Suprapubic skin (tissue), 4 donors: ENCODE measurements around the gene NR2F1-AS1. TPM values are rescaled to one million over a fixed set of nuclear protein-coding genes. Genes with fewer than 3 reads are reported as not detected.

Experiments
- DNase-seq, 2 donors: peaks; one replicate each; pipeline ENCODE4 v3.0.0-alpha.2; 2019; ENCODE audit warnings: low spot score in 2 of 2
- H3K27ac ChIP-seq: fragments of 200-600 bp; sonication (generic); one replicate; pipeline ENCODE4 v1.5.1; 2019
- H3K27me3 ChIP-seq: fragments of 200-600 bp; sonication (generic); one replicate; pipeline ENCODE4 v1.5.1; 2019
- H3K36me3 ChIP-seq: fragments of 200-600 bp; sonication (generic); one replicate; pipeline ENCODE4 v1.5.1; 2019
- H3K4me1 ChIP-seq: fragments of 200-600 bp; sonication (generic); one replicate; pipeline ENCODE4 v1.5.1; 2019
- H3K4me3 ChIP-seq: fragments of 200-600 bp; sonication (generic); one replicate; pipeline ENCODE4 v1.5.1; 2019; ENCODE audit warnings: mild to moderate bottlenecking
- H3K9me3 ChIP-seq: fragments of 200-600 bp; sonication (generic); one replicate; pipeline ENCODE4 v1.5.1; 2019
- CTCF ChIP-seq, 2 donors: fragments of 200-600 bp in 1 of 2; fragments of 450-650 bp in 1 of 2; sonication (generic) in 1 of 2; IDR thresholded peaks; one replicate each; pipeline ENCODE4 v1.5.1; 2016 to 2019; ENCODE audit warnings: antibody characterized with exemption in 2 of 2, mild to moderate bottlenecking in 1 of 2, moderate library complexity in 1 of 2
- EP300 ChIP-seq: sonication (generic); formaldehyde crosslinking; IDR thresholded peaks from one replicate; pipeline ENCODE4 v1.6.1; 2017; ENCODE audit warnings: antibody characterized with exemption
- POLR2A ChIP-seq, 2 donors: fragments of 450-650 bp; IDR thresholded peaks; one replicate each; pipeline ENCODE4 v1.6.1; 2017; ENCODE audit warnings: antibody characterized with exemption in 2 of 2, mild to moderate bottlenecking in 2 of 2, moderate library complexity in 2 of 2
- POLR2AphosphoS5 ChIP-seq, 3 donors: sonication (generic); formaldehyde crosslinking; IDR thresholded peaks; one replicate each; pipeline ENCODE4 v1.6.1; 2017; ENCODE audit warnings: antibody characterized with exemption in 3 of 3
- WGBS: methylation state at CpG from one replicate; pipeline ENCODE4 v1.1.5; 2018; 5-methylcytosine and 5-hydroxymethylcytosine counted together
- total RNA-seq, 4 donors: library from RNA; depleted of rRNA; stranded (reverse); fragments of >200 nt; gene quantifications; one replicate each; pipeline ENCODE4 v1.1.0, GENCODE V29; 2016

Gene NR2F1-AS1
- total RNA-seq, 4 donors from 2014 or later: 0.76 to 1.4 (median 1.2) TPM

- Histone ChIP-seq H3K27ac (no peak overlapping the region), H3K4me1 (no peaks in the 10 kb centered on the region), H3K9me3 (peaks cover 2% of the 10 kb centered on the region), H3K36me3 (peaks cover 5% of the 10 kb centered on the region), H3K4me3 (no peak overlapping the region), H3K27me3 (no peaks in the 10 kb centered on the region)
- DNase-seq: no peak
- TF ChIP-seq POLR2A (IDR thresholded peaks at IDR 0.05): no peak
- TF ChIP-seq POLR2AphosphoS5 (IDR thresholded peaks at IDR 0.05): no peak
- TF ChIP-seq CTCF (IDR thresholded peaks at IDR 0.05): no peak
- TF ChIP-seq EP300: no peak
These were observed 61.3 kb downstream of the NR2F1-AS1 start for GRCh38 chr5:93519740-93520139.

- Histone ChIP-seq H3K4me3 (no peak overlapping the region), H3K27ac (no peak overlapping the region), H3K9me3 (no peaks in the 10 kb centered on the region), H3K27me3 (no peaks in the 10 kb centered on the region), H3K4me1 (no peaks in the 10 kb centered on the region), H3K36me3 (no peaks in the 10 kb centered on the region)
- no peak for DNase-seq
- TF ChIP-seq POLR2A (IDR thresholded peaks at IDR 0.05): no peak
- no peak for TF ChIP-seq CTCF (IDR thresholded peaks at IDR 0.05)
- TF ChIP-seq POLR2AphosphoS5 (IDR thresholded peaks at IDR 0.05): no peak
- no peak for TF ChIP-seq EP300
These were observed 63.2 kb downstream of the NR2F1-AS1 start for GRCh38 chr5:93517828-93518227.

GRCh38 chr5:93513298-93513697 lies 67.7 kb downstream of the NR2F1-AS1 start:
- Histone ChIP-seq H3K4me1 (no peaks in the 10 kb centered on the region), H3K4me3 (no peak overlapping the region), H3K27me3 (no peaks in the 10 kb centered on the region), H3K27ac (no peak overlapping the region), H3K9me3 (no peaks in the 10 kb centered on the region), H3K36me3 (no peaks in the 10 kb centered on the region)
- 100% methylated on average over 1 of the region's 1 CpG for WGBS
- TF ChIP-seq POLR2A (IDR thresholded peaks at IDR 0.05): no peak
- TF ChIP-seq EP300: no peak
- no peak for TF ChIP-seq POLR2AphosphoS5 (IDR thresholded peaks at IDR 0.05)
- TF ChIP-seq CTCF (IDR thresholded peaks at IDR 0.05): no peak
- no peak for DNase-seq

GRCh38 chr5:93512799-93513198 lies 68.2 kb downstream of the NR2F1-AS1 start:
- no peak for DNase-seq
- Histone ChIP-seq H3K9me3 (no peaks in the 10 kb centered on the region), H3K27me3 (no peaks in the 10 kb centered on the region), H3K4me3 (no peak overlapping the region), H3K4me1 (no peaks in the 10 kb centered on the region), H3K36me3 (no peaks in the 10 kb centered on the region), H3K27ac (no peak overlapping the region)
- WGBS: 76% methylated on average over 3 of the region's 3 CpGs
- no peak for TF ChIP-seq CTCF (IDR thresholded peaks at IDR 0.05)

- H3K4me3 ChIP-seq: no peak overlapping the region
- H3K4me1 ChIP-seq: no peaks in the 10 kb centered on the region
- DNase-seq: no peak
- H3K36me3 ChIP-seq: no peaks in the 10 kb centered on the region
- H3K27me3 ChIP-seq: no peaks in the 10 kb centered on the region
- H3K27ac ChIP-seq: no peak overlapping the region
- WGBS: 91% methylated on average over 2 of the region's 2 CpGs
- no peaks in the 10 kb centered on the region for H3K9me3 ChIP-seq
- TF ChIP-seq CTCF (IDR thresholded peaks at IDR 0.05) (no peak), POLR2AphosphoS5 (IDR thresholded peaks at IDR 0.05) (no peak), POLR2A (IDR thresholded peaks at IDR 0.05) (no peak), EP300 (no peak)
These were observed 69.6 kb downstream of the NR2F1-AS1 start for GRCh38 chr5:93511445-93511844.
